Peyer's patch (tissue), 4 donors: ENCODE results near the gene BRICD5. TPM values are rescaled to one million over a fixed set of nuclear protein-coding genes. Genes with fewer than 3 reads are reported as not detected.

ENCODE experiments used
- DNase-seq, 3 donors: peaks; one replicate each; pipeline ENCODE4 v3.0.0-alpha.2; 2017 to 2019
- H3K27ac ChIP-seq, 4 donors: fragments of 200-600 bp; sonication (generic); one replicate each; pipeline ENCODE4 v1.5.1; 2016 to 2019
- H3K27me3 ChIP-seq, 2 donors: fragments of 200-600 bp; sonication (generic); one replicate each; pipeline ENCODE4 v1.5.1; 2019
- H3K36me3 ChIP-seq, 3 donors: fragments of 200-600 bp; sonication (generic); one replicate each; pipeline ENCODE4 v1.5.1; 2016 to 2019
- H3K4me1 ChIP-seq, 4 donors: fragments of 200-600 bp; sonication (generic); one replicate each; pipeline ENCODE4 v1.5.1; 2016 to 2019
- H3K4me3 ChIP-seq, 4 donors: fragments of 200-600 bp; sonication (generic); 1 replicate in 3 of 4; 2 replicates in 1 of 4; pipeline ENCODE4 v1.5.1; 2016 to 2019; ENCODE audit warnings: mild to moderate bottlenecking in 1 of 4
- H3K9me3 ChIP-seq, 4 donors: fragments of 200-600 bp; sonication (generic); one replicate each; pipeline ENCODE4 v1.5.1; 2016 to 2019; ENCODE audit warnings: mild to moderate bottlenecking in 1 of 4
- POLR2A ChIP-seq, 2 donors: fragments of 450-650 bp; IDR thresholded peaks; one replicate each; pipeline ENCODE4 v1.5.1; 2017; ENCODE audit warnings: antibody characterized with exemption in 2 of 2, mild to moderate bottlenecking in 2 of 2, moderate library complexity in 2 of 2
- total RNA-seq, 4 donors: library from RNA; depleted of rRNA; stranded (reverse); fragments of >200 nt; gene quantifications; one replicate each; pipeline ENCODE4 v1.1.0, GENCODE V29; 2016
- TF ChIP-seq, protein P1 (sequence below), 6 experiments: fragments of 450-650 bp in 4 of 6; fragments of 200-600 bp in 2 of 6; sonication (generic) in 1 of 6; IDR thresholded peaks; one replicate each; pipeline ENCODE4 v1.5.1; 2017 to 2019; ENCODE audit warnings: antibody characterized with exemption in 6 of 6, mild to moderate bottlenecking in 3 of 6, moderate library complexity in 1 of 6

BRICD5 gene
- total RNA-seq, 4 donors from 2014 or later = 13.3 to 44.6 (median 19.8) TPM

DNA sequence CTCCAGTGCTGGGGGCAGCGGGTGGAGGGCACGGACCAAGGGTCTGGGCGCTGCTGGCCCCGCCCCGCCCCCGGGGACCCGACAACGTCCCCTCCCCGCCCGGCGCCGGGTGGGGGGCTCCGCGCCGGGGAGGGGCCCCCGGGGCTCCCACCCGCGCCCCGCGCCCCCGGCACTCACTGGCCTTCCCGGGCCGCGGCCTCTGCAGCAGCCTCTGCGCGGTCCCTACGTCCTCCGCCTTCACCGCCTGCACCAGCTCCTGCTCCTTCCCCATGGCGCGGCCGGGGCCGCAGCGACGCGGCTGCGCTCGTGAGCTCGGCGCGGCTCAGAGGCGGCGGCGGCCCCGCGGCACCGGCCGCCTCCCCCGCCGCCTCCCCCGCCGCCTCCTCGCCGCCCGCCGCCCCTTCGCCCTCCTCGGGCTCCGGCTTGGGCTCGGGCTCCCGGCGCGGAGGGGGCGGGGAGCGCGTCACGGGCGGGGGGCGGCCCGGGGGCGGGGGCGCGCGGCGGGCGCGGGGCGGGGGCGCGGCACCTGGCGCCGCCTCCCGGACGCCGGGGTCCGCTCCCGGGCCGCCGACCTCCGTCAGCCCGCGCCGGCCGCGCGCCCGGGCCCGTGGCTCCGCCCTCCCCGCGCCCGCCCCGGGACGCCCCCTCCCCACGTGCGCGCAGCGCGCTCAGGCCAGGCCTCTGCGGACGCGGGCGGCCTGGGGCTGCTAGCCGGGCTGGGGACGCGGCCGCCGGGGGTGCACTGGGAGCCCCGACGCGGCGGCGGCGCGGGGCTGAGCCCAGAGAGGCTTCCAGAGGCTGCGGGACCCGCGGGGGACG lies 14.3 kb downstream of the BRICD5 start, which contains the start of gene CASKIN1:
CASKIN1 (minus strand) TSS at position 444 of the 819 bp plus-strand sequence; CDS start at position 271, 173 bp downstream.
- H3K36me3 ChIP-seq = no peaks in the 10 kb centered on the region
- TF ChIP-seq POLR2A (IDR thresholded peaks at IDR 0.05) = no peak
- TF ChIP-seq, protein P1, sequence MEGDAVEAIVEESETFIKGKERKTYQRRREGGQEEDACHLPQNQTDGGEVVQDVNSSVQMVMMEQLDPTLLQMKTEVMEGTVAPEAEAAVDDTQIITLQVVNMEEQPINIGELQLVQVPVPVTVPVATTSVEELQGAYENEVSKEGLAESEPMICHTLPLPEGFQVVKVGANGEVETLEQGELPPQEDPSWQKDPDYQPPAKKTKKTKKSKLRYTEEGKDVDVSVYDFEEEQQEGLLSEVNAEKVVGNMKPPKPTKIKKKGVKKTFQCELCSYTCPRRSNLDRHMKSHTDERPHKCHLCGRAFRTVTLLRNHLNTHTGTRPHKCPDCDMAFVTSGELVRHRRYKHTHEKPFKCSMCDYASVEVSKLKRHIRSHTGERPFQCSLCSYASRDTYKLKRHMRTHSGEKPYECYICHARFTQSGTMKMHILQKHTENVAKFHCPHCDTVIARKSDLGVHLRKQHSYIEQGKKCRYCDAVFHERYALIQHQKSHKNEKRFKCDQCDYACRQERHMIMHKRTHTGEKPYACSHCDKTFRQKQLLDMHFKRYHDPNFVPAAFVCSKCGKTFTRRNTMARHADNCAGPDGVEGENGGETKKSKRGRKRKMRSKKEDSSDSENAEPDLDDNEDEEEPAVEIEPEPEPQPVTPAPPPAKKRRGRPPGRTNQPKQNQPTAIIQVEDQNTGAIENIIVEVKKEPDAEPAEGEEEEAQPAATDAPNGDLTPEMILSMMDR (IDR thresholded peaks at IDR 0.05) = no peak
- no peak for DNase-seq
- no peak within 1 kb of the TSS for H3K27ac ChIP-seq
- peaks cover 0 to 27% of the 10 kb centered on the region in 2 donors for H3K27me3 ChIP-seq
- peaks cover 0 to 19% (median 13%) of the 10 kb centered on the region in 4 donors for H3K4me1 ChIP-seq
- H3K9me3 ChIP-seq = no peaks in the 10 kb centered on the region
- H3K4me3 ChIP-seq = peak within 1 kb of the TSS in 3 of 4 donors; percentile 49 to 64 (median 55)

DNA sequence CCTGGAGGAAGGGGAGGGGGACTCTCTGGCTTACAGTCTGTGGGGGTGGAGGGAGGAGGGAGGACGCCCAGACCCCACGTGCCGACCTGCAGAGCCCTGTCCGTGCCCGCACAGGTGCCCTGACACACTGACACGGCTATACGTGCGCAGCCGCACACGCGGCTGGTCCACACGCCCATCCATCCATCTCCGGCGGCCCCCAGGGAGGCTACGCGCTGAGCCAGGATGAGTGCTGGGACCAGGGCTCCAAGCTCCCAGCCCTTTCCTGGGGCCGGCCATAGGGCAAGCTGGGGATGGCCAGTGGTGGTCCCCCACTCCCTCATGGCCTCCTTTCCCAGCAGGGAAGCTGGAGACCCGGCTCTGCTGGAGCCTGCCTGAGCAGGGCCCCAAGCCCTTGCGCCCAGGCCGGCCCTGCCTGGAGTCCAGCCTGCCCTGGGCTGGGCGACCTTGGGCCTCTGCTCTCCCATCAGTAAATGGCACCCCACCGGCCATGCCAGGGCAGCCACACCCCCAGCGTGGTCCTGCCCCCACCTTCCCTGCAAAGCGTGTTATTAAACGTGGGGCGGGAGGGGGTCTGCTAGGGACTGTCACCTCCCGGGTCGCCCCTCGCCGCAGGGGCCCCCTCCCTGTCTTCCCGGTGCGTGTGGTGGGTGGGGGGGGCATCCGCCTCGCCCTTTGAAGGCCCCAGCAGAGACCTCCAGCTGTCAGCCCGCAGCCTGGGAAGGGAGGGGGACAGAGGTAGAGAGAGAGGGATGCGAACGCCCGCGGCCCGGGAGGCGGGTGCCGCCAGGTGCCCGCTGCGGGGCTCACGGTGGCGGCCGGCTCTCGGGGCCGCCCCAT lies 15.1 kb downstream of the BRICD5 start:
- H3K4me3 ChIP-seq = peak overlapping the region in 3 of 4 donors; percentile 49 to 64 (median 55)

GRCh38 chr16:2194852-2195321 lies 15.8 kb downstream of the BRICD5 start:
- H3K27ac ChIP-seq = no peak overlapping the region
- no peaks in the 10 kb centered on the region for H3K36me3 ChIP-seq
- peak in 2 of 3 donors; percentile 68 to 85 for DNase-seq
- H3K4me1 ChIP-seq = peaks cover 0 to 19% (median 13%) of the 10 kb centered on the region in 4 donors
- TF ChIP-seq, protein P1 (IDR thresholded peaks at IDR 0.05) = peak; percentile 27 to 73 (median 60)
- no peak for TF ChIP-seq POLR2A (IDR thresholded peaks at IDR 0.05)
- H3K4me3 ChIP-seq = no peak overlapping the region
- H3K27me3 ChIP-seq = peaks cover 0 to 27% of the 10 kb centered on the region in 2 donors
- no peaks in the 10 kb centered on the region for H3K9me3 ChIP-seq

More for the DNA sequence above, 15.1 kb downstream of the BRICD5 start:
- Histone ChIP-seq H3K36me3 (no peaks in the 10 kb centered on the region), H3K27me3 (peaks cover 0 to 27% of the 10 kb centered on the region in 2 donors), H3K4me1 (peaks cover 0 to 19% (median 13%) of the 10 kb centered on the region in 4 donors), H3K27ac (no peak overlapping the region), H3K9me3 (no peaks in the 10 kb centered on the region)
- TF ChIP-seq POLR2A (IDR thresholded peaks at IDR 0.05) = no peak
- TF ChIP-seq, protein P1 (IDR thresholded peaks at IDR 0.05) = no peak
- no peak for DNase-seq

GRCh38 chr16:2194166-2194834 lies 16.4 kb downstream of the BRICD5 start:
- no peak overlapping the region for H3K27ac ChIP-seq
- DNase-seq = no peak
- no peak for TF ChIP-seq POLR2A (IDR thresholded peaks at IDR 0.05)
- TF ChIP-seq, protein P1 (IDR thresholded peaks at IDR 0.05) = no peak
- peaks cover 0 to 27% of the 10 kb centered on the region in 2 donors for H3K27me3 ChIP-seq
- no peaks in the 10 kb centered on the region for H3K9me3 ChIP-seq
- H3K36me3 ChIP-seq = no peaks in the 10 kb centered on the region
- no peak overlapping the region for H3K4me3 ChIP-seq
- peaks cover 0 to 19% (median 13%) of the 10 kb centered on the region in 4 donors for H3K4me1 ChIP-seq

- no peak for TF ChIP-seq POLR2A (IDR thresholded peaks at IDR 0.05)
- TF ChIP-seq, protein P1 (IDR thresholded peaks at IDR 0.05) = no peak
- peaks cover 0 to 14% (median 13%) of the 10 kb centered on the region in 4 donors for H3K4me1 ChIP-seq
- H3K27me3 ChIP-seq = peaks cover 0 to 16% of the 10 kb centered on the region in 2 donors
- H3K9me3 ChIP-seq = no peaks in the 10 kb centered on the region
- no peak overlapping the region for H3K4me3 ChIP-seq
- no peak overlapping the region for H3K27ac ChIP-seq
- H3K36me3 ChIP-seq = no peaks in the 10 kb centered on the region
- no peak for DNase-seq
Observed at GRCh38 chr16:2191446-2191706, 19.3 kb downstream of the BRICD5 start.
